ENCODE results near the gene SACM1L.

The SACM1L gene

GRCh38 chr3:45688882-45689786 is at the start of gene SACM1L:
Gene SACM1L (plus strand): TSS chr3:45689396. CDS start chr3:45689466, 70 bp downstream.
- DNase-seq (ENCODE audit: low read depth): peak; percentile 98

GRCh38 chr3:45640091-45640507 is 49.1 kb upstream of the SACM1L start:
- no peak for DNase-seq (ENCODE audit: low read depth)

GRCh38 chr3:45640724-45641361 is 48.4 kb upstream of the SACM1L start:
- no peak for DNase-seq (ENCODE audit: low read depth)

- DNase-seq (ENCODE audit: low read depth): no peak
Measured at GRCh38 chr3:45641756-45642155, 47.4 kb upstream of the SACM1L start.

GRCh38 chr3:45642731-45643152 is 46.5 kb upstream of the SACM1L start:
- DNase-seq (ENCODE audit: low read depth): no peak

GRCh38 chr3:45644063-45644790 is 45.0 kb upstream of the SACM1L start:
- DNase-seq (ENCODE audit: low read depth): no peak

GRCh38 chr3:45644791-45645201 is 44.4 kb upstream of the SACM1L start:
- DNase-seq (ENCODE audit: low read depth): no peak

GRCh38 chr3:45646051-45646585 is 43.1 kb upstream of the SACM1L start:
- DNase-seq (ENCODE audit: low read depth): no peak

- no peak for DNase-seq (ENCODE audit: low read depth)
Measured at GRCh38 chr3:45647148-45647619, 42.0 kb upstream of the SACM1L start.

- DNase-seq (ENCODE audit: low read depth): no peak
Measured at GRCh38 chr3:45653205-45653604, 36.0 kb upstream of the SACM1L start.

GRCh38 chr3:45654397-45654944 is 34.7 kb upstream of the SACM1L start:
- no peak for DNase-seq (ENCODE audit: low read depth)

- DNase-seq (ENCODE audit: low read depth): no peak
Measured at GRCh38 chr3:45655906-45656305, 33.3 kb upstream of the SACM1L start.

- DNase-seq (ENCODE audit: low read depth): peak; percentile 90
Measured at GRCh38 chr3:45656575-45657363, 32.4 kb upstream of the SACM1L start.

GRCh38 chr3:45657853-45658252 is 31.3 kb upstream of the SACM1L start:
- no peak for DNase-seq (ENCODE audit: low read depth)

GRCh38 chr3:45659661-45660566 is 29.3 kb upstream of the SACM1L start:
- no peak for DNase-seq (ENCODE audit: low read depth)

GRCh38 chr3:45660567-45660901 is 28.7 kb upstream of the SACM1L start:
- no peak for DNase-seq (ENCODE audit: low read depth)

GRCh38 chr3:45664578-45664977 is 24.6 kb upstream of the SACM1L start:
- DNase-seq (ENCODE audit: low read depth): no peak

- no peak for DNase-seq (ENCODE audit: low read depth)
Measured at GRCh38 chr3:45665101-45665572, 24.1 kb upstream of the SACM1L start.

GRCh38 chr3:45666757-45667431 is 22.3 kb upstream of the SACM1L start:
- DNase-seq (ENCODE audit: low read depth): no peak

All from GM04504 (cell line).